GM19099 (cell line): ENCODE data around the gene MSH5.

Experiments
- POLR2A ChIP-seq: IDR thresholded peaks from 3 replicates; pipeline ENCODE4 v1.6.1; 2011; ENCODE audit warnings: low read depth; ENCODE audit not compliant: insufficient read length; ENCODE audit errors: extremely low read depth

Gene MSH5

DNA sequence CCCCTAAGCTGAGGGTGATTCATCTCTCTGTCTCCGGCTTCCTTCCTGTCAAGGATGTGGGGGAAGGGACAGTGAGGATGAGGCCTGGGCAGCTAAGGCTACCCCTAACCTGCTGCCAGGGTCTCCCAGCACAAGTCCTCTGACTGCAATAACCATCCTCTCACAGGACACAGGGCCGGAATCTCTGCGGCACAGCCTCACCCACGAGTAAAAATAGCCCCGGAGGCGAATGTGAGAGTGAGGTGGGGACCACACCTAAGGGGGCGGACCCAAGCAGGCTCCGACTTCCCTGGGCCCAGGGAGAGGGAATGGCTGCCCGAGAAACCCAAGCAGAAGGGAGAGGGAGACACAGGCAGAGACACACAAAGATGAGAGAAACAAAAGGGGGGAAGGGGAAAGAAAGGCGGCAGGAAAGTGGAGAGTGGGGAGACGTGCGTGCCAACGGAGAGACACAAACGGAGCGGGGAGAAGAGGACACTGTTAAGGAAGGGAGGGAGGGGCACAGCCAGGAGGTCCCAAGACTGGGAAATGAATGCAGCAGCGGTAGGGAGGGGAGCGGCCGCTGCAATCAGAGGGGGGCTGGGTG is 4.9 kb upstream of the MSH5 start:
- no peak for TF ChIP-seq POLR2A

- peak; percentile 87 for TF ChIP-seq POLR2A
Observed at GRCh38 chr6:31736021-31736767, 3.6 kb upstream of the MSH5 start, which contains the start of gene CLIC1. Gene CLIC1 (minus strand): TSS chr6:31736530. CDS start chr6:31736300, 230 bp downstream.

DNA sequence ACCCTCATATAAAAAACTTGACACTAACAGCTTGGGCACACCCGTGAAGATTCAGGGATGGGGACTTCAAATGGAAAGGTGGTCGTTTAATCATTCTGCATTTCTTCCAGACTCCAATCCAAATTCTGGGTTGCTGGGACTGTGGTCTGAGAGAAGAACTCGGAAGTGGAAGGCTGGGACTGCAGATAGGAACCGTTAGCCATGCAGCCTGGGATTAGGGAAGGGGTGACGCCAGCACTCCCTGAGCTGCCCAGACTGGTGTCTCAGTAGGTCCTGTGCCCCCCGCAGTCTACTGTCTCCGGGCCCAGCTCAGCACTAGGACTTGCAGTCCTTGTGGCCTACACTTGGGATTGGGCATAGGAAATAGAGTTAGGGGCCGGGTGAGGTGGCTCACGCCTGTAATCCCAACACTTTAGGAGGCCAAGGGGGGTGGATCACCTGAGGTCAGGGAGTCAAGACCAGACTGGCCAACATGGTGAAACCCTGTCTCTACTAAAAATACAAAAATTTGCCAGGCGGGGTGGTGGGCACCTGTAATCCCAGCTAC is 3.0 kb upstream of the MSH5 start:
- no peak for TF ChIP-seq POLR2A

GRCh38 chr6:31737315-31737990 is 2.4 kb upstream of the MSH5 start:
- no peak for TF ChIP-seq POLR2A

- TF ChIP-seq POLR2A = peak; percentile 60
Observed at GRCh38 chr6:31737991-31738979, 1.5 kb upstream of the MSH5 start.

DNA sequence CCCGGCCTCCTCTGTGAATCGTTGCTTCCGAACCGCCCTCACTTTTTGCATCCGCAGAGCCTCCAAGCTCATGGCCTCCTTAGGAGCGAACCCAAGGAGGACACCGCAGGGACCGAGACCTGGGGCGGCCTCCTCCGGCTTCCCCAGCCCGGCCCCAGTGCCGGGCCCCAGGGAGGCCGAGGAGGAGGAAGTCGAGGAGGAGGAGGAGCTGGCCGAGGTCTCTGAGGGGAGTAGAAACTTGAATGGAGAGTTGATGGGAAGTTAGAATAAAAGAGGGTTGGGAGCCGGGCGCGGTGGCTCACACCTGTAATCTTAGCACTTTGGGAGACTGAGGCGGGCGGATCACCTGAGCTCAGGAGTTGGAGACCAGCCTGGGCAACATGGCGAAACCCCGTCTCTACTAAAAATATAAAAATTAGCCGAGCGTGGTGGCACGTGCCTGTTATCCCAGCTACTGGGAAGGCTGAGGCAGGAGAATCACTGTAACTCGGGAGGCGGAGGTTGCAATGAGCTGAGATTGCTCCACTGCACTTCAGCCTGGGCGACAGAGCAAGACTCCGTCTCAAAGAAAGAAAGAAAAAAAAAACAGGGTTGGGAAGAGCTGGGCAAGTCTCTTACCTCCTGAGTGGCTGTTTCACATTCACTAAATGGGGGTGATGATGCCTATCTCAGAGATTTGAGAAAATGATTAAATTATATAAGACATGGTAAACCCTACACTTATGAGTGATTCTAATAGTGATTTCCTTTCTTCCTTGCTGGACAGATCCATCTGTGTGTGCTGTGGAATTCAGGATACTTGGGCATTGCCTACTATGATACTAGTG is 805 bp downstream of the MSH5 start:
- no peak for TF ChIP-seq POLR2A

- no peak for TF ChIP-seq POLR2A
Observed at GRCh38 chr6:31741815-31742214, 2.0 kb downstream of the MSH5 start.

GRCh38 chr6:31742894-31743293 is 3.1 kb downstream of the MSH5 start:
- no peak for TF ChIP-seq POLR2A

DNA sequence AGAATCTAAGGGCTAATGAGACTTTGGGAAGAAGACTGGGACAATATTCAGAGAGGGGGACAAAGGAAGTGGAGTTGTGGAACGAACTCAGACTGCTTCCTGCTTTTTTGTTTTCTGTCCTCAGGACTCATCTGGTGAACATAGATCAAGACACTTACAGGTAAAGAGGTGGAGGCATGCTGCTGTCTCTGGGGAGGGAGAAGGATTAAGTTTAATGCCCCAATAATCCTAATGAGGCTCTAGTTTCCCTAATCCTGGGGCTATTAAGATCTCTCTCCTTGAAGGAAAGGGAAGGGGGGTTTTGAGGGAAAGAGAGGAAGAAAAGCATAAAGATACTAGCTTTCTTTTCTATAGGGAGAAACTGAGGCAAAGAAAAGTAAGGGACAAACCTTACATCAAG is 4.6 kb downstream of the MSH5 start:
- TF ChIP-seq POLR2A = no peak

DNA sequence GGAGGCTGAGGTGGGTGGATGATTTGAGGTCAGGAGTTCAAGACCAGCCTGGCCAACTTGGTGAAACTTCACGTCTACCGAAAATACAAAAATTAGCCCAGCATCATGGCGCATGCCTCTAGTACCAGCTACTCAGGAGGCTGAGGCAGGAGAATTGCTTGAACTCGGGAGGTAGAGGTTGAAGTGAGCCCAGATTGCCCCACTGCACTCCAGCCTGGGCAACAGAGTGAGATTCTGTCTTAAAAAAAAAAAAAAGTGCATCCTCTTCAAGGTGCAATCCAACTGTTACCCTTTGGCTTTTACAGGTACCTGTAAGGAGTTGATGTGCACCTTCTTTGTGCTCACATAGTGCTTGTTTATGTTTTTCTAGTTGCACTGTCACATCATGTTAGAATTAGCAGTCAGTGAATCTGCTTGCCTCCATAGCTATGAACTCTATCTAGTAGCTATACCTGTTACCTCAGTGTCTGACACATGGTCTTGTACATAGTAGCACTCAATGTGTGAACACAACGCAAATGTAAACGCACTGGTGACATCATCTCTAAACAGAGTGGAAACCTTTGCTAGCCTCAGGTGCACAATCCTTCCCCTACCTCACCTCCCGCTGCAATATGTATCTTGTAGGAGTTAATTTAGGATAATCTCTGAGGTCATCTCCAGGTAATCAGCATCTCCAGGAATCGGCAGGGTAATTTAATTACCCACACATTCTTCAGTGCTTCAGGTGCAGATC is 9.7 kb downstream of the MSH5 start:
- TF ChIP-seq POLR2A = no peak

GRCh38 chr6:31750411-31751022 is 10.7 kb downstream of the MSH5 start:
- no peak for TF ChIP-seq POLR2A

- TF ChIP-seq POLR2A = no peak
Observed at GRCh38 chr6:31752739-31753319, 13.0 kb downstream of the MSH5 start.
